K562 (cell line): ENCODE data around the gene ERC2. TPM values are rescaled to one million over a fixed set of nuclear protein-coding genes. Genes with fewer than 3 reads are reported as not detected.

Experiments used
- ATAC-seq: fragments of 200-7000 bp; cut with Tn5 transposase; 3 replicates; pipeline ENCODE4 v1.9.1; 2020; ENCODE audit warnings: moderate library complexity
- BruUV-seq: library from RNA; stranded (reverse); fragments of 400-500 nt; replicated peaks from 2 replicates; lab custom pipeline; 2021; lab: Mats Ljungman, UMichigan
- CTCF ChIA-PET: fragments of 300-600 bp; formaldehyde crosslinking; extraction: SDS; loops from one replicate; lab custom pipeline; 2021; ENCODE audit warnings: low intra/inter-chr PET ratio; lab: Yijun Ruan, JAX
- POLR2A ChIA-PET: fragments of 300-600, 350-650 bp; sonication (Branson Sonifier 250); formaldehyde crosslinking; extraction: SDS; loops from one replicate; lab custom pipeline; 2021; ENCODE audit warnings: antibody characterized with exemption, inconsistent platforms; lab: Yijun Ruan, JAX
- DNase-seq, 4 experiments: peaks; one replicate each; pipeline versions ENCODE4 v3.0.0 to v3.0.0-alpha.2; 2011 to 2018; ENCODE audit warnings: low spot score in 3 of 4, mixed read lengths in 3 of 4; ENCODE audit errors: extremely low read depth in 1 of 4
- FAIRE-seq: peaks from 2 replicates; lab custom pipeline; 2011; peaks lifted over from hg19 to GRCh38; lab: Jason Lieb, UNC
- H2AFZ ChIP-seq: 2 replicates; pipeline ENCODE4 v1.6.0; 2011; ENCODE audit warnings: low read depth, low read length, control low read depth, inconsistent platforms
- H3K27ac ChIP-seq: fragments of 200-600 bp; 3 replicates; pipeline ENCODE4 v1.8.0; 2011; ENCODE audit warnings: low read depth, mild to moderate bottlenecking, control low read depth, inconsistent platforms, low read length, moderate library complexity, mixed read lengths; ENCODE audit errors: extremely low read depth
- H3K27me3 ChIP-seq, 2 experiments: fragments of 300-600 bp in 1 of 2; 2 replicates in 1 of 2; 3 replicates in 1 of 2; pipeline versions ENCODE4 v1.6.0 to v1.8.0; 2011; ENCODE audit warnings: inconsistent platforms in 2 of 2, low read length in 2 of 2, mild to moderate bottlenecking in 1 of 2, mixed read lengths in 1 of 2, moderate library complexity in 1 of 2; ENCODE audit not compliant: control insufficient read depth in 2 of 2, insufficient read depth in 2 of 2
- H3K36me3 ChIP-seq: fragments of 300-600 bp; 3 replicates; pipeline ENCODE4 v1.8.0; 2011; ENCODE audit warnings: mild to moderate bottlenecking, low read length, inconsistent platforms; ENCODE audit not compliant: control insufficient read depth, insufficient read depth
- H3K4me1 ChIP-seq, 2 experiments: fragments of 200-600 bp in 1 of 2; replicated peaks in 1 of 2; 2 replicates in 1 of 2; 3 replicates in 1 of 2; pipeline versions ENCODE4 v1.5.1 to v1.8.0; 2011; ENCODE audit warnings: inconsistent platforms in 2 of 2, low read length in 2 of 2, mild to moderate bottlenecking in 1 of 2, mixed read lengths in 1 of 2, moderate library complexity in 1 of 2; ENCODE audit not compliant: control insufficient read depth in 2 of 2, insufficient read depth in 2 of 2
- H3K4me2 ChIP-seq: 2 replicates; pipeline ENCODE4 v1.6.1; 2011; ENCODE audit warnings: low read length, control low read depth, inconsistent platforms, mixed read lengths; ENCODE audit not compliant: insufficient read depth
- H3K4me3 ChIP-seq: fragments of 200-600 bp; sonication (generic), shearing (Covaris generic); 2 replicates; pipeline ENCODE4 v1.5.1; 2016; ENCODE audit warnings: control low read depth, inconsistent platforms
- H3K79me2 ChIP-seq: fragments of 200-600 bp; 3 replicates; pipeline ENCODE4 v1.8.0; 2011; ENCODE audit warnings: low read length, inconsistent platforms; ENCODE audit not compliant: control insufficient read depth, insufficient read depth
- H3K9ac ChIP-seq, 2 experiments: 2 replicates each; pipeline versions ENCODE4 v1.6.0 to v1.6.1; 2011; ENCODE audit warnings: low read depth in 2 of 2, low read length in 2 of 2, control low read depth in 1 of 2, inconsistent platforms in 1 of 2, mild to moderate bottlenecking in 1 of 2, mixed read lengths in 1 of 2; ENCODE audit not compliant: insufficient read depth in 1 of 2
- H3K9me1 ChIP-seq: one replicate; pipeline ENCODE4 v1.6.0; 2011; ENCODE audit warnings: inconsistent platforms, mild to moderate bottlenecking, low read length, moderate library complexity; ENCODE audit not compliant: control insufficient read depth, insufficient read depth
- H3K9me3 ChIP-seq: replicated peaks from 2 replicates; pipeline ENCODE4 v1.5.1; 2011; ENCODE audit warnings: low read depth, low read length, inconsistent platforms; ENCODE audit not compliant: control insufficient read depth, insufficient read depth
- H4K20me1 ChIP-seq: replicated peaks from 2 replicates; pipeline ENCODE4 v1.6.1; 2011; ENCODE audit warnings: low read length, inconsistent platforms, mixed read lengths; ENCODE audit not compliant: control insufficient read depth, insufficient read depth
- ESRRB ChIP-seq: fragments of 250-450 bp; sonication (Bioruptor Pico); IDR thresholded peaks from 2 replicates; pipeline ENCODE4 v1.5.0; 2020; ENCODE audit warnings: mild to moderate bottlenecking, moderate library complexity, borderline replicate concordance
- KLF10 ChIP-seq: fragments of 250-450 bp; sonication (Bioruptor Pico); IDR thresholded peaks from 2 replicates; pipeline ENCODE4 v1.6.1; 2021; ENCODE audit warnings: matching md5 sums
- MAFF ChIP-seq: IDR thresholded peaks from 2 replicates; pipeline ENCODE4 v1.6.1; 2012; ENCODE audit warnings: low read length, improper control_type of control experiment
- MBD2 ChIP-seq: sonication (generic); IDR thresholded peaks from 2 replicates; pipeline ENCODE4 v1.6.1; 2016; ENCODE audit warnings: low read depth, borderline replicate concordance
- MNT ChIP-seq, 2 experiments: fragments of 450-650 bp; conservative IDR thresholded peaks; 2 replicates each; pipeline ENCODE4 v1.6.1; 2017; ENCODE audit warnings: mild to moderate bottlenecking in 2 of 2, moderate library complexity in 2 of 2
- NKRF ChIP-seq: fragments of 450-650 bp; IDR thresholded peaks from 2 replicates; pipeline ENCODE4 v1.6.1; 2016; ENCODE audit warnings: borderline replicate concordance
- POLR2H ChIP-seq: IDR thresholded peaks from 2 replicates; pipeline ENCODE4 v1.6.1; 2016; ENCODE audit warnings: missing genetic modification characterization, low read depth, mild to moderate bottlenecking, control low read depth, missing compliant biosample characterization, moderate library complexity
- RBM22 ChIP-seq: fragments of 200-400 bp; formaldehyde crosslinking; IDR thresholded peaks from 2 replicates; pipeline ENCODE4 v1.6.1; 2018; ENCODE audit warnings: low read length, low read depth; ENCODE audit not compliant: poor library complexity, severe bottlenecking
- RFX1 ChIP-seq: fragments of 450-650 bp; IDR thresholded peaks from 2 replicates; pipeline ENCODE4 v1.6.1; 2016; ENCODE audit warnings: mild to moderate bottlenecking, moderate library complexity
- ZNF197 ChIP-seq: fragments of 200-800 bp; sonication (Bioruptor generic); IDR thresholded peaks from 2 replicates; pipeline ENCODE4 v1.6.1; 2016; ENCODE audit warnings: low read depth, missing genetic modification characterization, missing compliant biosample characterization
- ZNF766 ChIP-seq: fragments of 200-800 bp; sonication (Bioruptor generic); conservative IDR thresholded peaks from 2 replicates; pipeline ENCODE4 v1.6.1; 2016; ENCODE audit warnings: missing genetic modification characterization, missing compliant biosample characterization
- WGBS: fragments of 100-300 bp; shearing (Covaris generic); methylation state at CpG from one replicate; pipeline ENCODE4 v1.1.6; 2016; ENCODE audit warnings: low coverage, mixed read lengths; ENCODE audit not compliant: insufficient coverage; ENCODE audit errors: missing lambda C conversion rate; 5-methylcytosine and 5-hydroxymethylcytosine counted together
- in situ Hi-C: fragments of 300-500 bp; cut with MboI; formaldehyde crosslinking; loops from 4 replicates; pipeline ENCODE4 v1.15.0; 2018; ENCODE audit warnings: inconsistent platforms, mixed read lengths
- intact Hi-C: fragments of 100-400 bp; cut with micrococcal nuclease; formaldehyde crosslinking; loops from 2 replicates; pipeline ENCODE4 v1.14.2; 2022
- polyA plus RNA-seq, 8 experiments: library from polyadenylated mRNA; depleted of rRNA in 4 of 8; stranded (reverse) in 5 of 8; unstranded in 3 of 8; fragments of >200 nt; fragmentation: Nextera tagmentation in 2 of 8; fragmentation: Illumina TruSeq in 1 of 8; extraction: Ambion mirVana in 2 of 8; extraction: Trizol in 1 of 8; gene quantifications; 2 replicates each; pipeline versions ENCODE4 v1.2.1 to v1.2.3, GENCODE V29; 2011 to 2014; ENCODE audit warnings: inconsistent platforms in 1 of 8, missing spikeins in 1 of 8
- total RNA-seq, 7 experiments: library from RNA; depleted of rRNA in 6 of 7; stranded (reverse); fragments of >200 nt in 6 of 7; fragmentation: Illumina TruSeq in 2 of 7; extraction: Trizol in 2 of 7; gene quantifications; 2 replicates each; pipeline versions ENCODE4 v1.2.1 to v1.2.3, GENCODE V29; 2011 to 2021; ENCODE audit warnings: low replicate concordance in 1 of 7

The ERC2 gene
- total and polyA plus RNA-seq, 9 of the 15 experiments (the other 6 are each of a cell fraction or from before 2014, with no cell fraction given): 0.04 to 0.18 (median 0.07) TPM; not detected in 2

GRCh38 chr3:56373386-56373785 lies 94.9 kb downstream of the ERC2 start:
- no peaks in the 10 kb centered on the region for H3K36me3 ChIP-seq
- FAIRE-seq (no peak), ATAC-seq (no peak), DNase-seq (no peak)
- intact Hi-C loops (no loop called here), in situ Hi-C loops (no loop called here)
- H3K4me2 ChIP-seq: no peak overlapping the region
- ChIA-PET POLR2A (interaction anchor here (1.1 kb wide), 1 partner anchor 9 kb away, joined by 3 read pairs; no protein-coding TSS in a partner anchor), CTCF (no interaction called here)
- H3K79me2 ChIP-seq: no peaks in the 10 kb centered on the region
- 0% methylated on average over 1 of the region's 1 CpG for WGBS
- no peaks in the 10 kb centered on the region for H3K9me1 ChIP-seq
- H4K20me1 ChIP-seq: no peaks in the 10 kb centered on the region
- H3K9me3 ChIP-seq: no peaks in the 10 kb centered on the region
- H3K4me1 ChIP-seq: no peaks in the 10 kb centered on the region
- no peaks in the 10 kb centered on the region for H3K27me3 ChIP-seq
- no peak overlapping the region for H2AFZ ChIP-seq
- BruUV-seq: no TSS peak
- no peak overlapping the region for H3K27ac ChIP-seq
- H3K9ac ChIP-seq: no peak overlapping the region
- H3K4me3 ChIP-seq: no peak overlapping the region
- TF ChIP-seq RBM22 (no peak), MAFF (0 out of 2 replicates have a peak, but pooled peaks have one; percentile 5)

- Histone ChIP-seq H3K9me3 (no peaks in the 10 kb centered on the region), H3K4me2 (no peak overlapping the region), H3K27ac (no peak overlapping the region), H3K79me2 (no peaks in the 10 kb centered on the region), H4K20me1 (no peaks in the 10 kb centered on the region), H3K4me3 (no peak overlapping the region), H3K36me3 (no peaks in the 10 kb centered on the region), H2AFZ (no peak overlapping the region), H3K9ac (no peak overlapping the region), H3K27me3 (no peaks in the 10 kb centered on the region), H3K9me1 (no peaks in the 10 kb centered on the region), H3K4me1 (no peaks in the 10 kb centered on the region)
- intact Hi-C loops: no loop called here
- ATAC-seq: no peak
- DNase-seq: no peak
- ChIA-PET POLR2A (no interaction called here), CTCF (no interaction called here)
- 0% methylated on average over 3 of the region's 3 CpGs for WGBS
- FAIRE-seq: no peak
- in situ Hi-C loops: no loop called here
- BruUV-seq: no TSS peak
- TF ChIP-seq MNT (conservative IDR thresholded peaks at IDR 0.05) (no peak), KLF10 (no peak), ZNF197 (CRISPR knock-in tag) (no peak), NKRF (no peak), ESRRB (no peak), MBD2 (no peak), RFX1 (no peak), POLR2H (no peak), ZNF766 (CRISPR knock-in tag) (no peak)
These were observed 97.1 kb downstream of the ERC2 start for GRCh38 chr3:56370991-56371775.
